Psoas muscle (tissue), 8 donors: ENCODE measurements around the gene LRP1B. TPM values are rescaled to one million over a fixed set of nuclear protein-coding genes. Genes with fewer than 3 reads are reported as not detected.

Source experiments
- ATAC-seq, 4 donors: fragments of 200-7000 bp; cut with Tn5 transposase; one replicate each; pipeline ENCODE4 v1.9.1; 2020; ENCODE audit warnings: moderate library complexity in 3 of 4, mild to moderate bottlenecking in 2 of 4
- DNase-seq, 2 donors: peaks; one replicate each; pipeline ENCODE4 v3.0.0-alpha.2; 2020
- H3K27ac ChIP-seq: fragments of 200-600 bp; one replicate; pipeline ENCODE4 v1.8.0; 2022
- H3K27me3 ChIP-seq, 3 donors: fragments of 200-600 bp in 1 of 3; one replicate each; pipeline versions ENCODE4 v1.6.1 to v1.8.0; 2013 to 2022; ENCODE audit warnings: low read length in 2 of 3, mild to moderate bottlenecking in 2 of 3, moderate library complexity in 1 of 3; ENCODE audit not compliant: insufficient read depth in 3 of 3
- H3K36me3 ChIP-seq, 2 donors: fragments of 200-600 bp in 1 of 2; one replicate each; pipeline versions ENCODE4 v1.6.1 to v1.8.0; 2013 to 2022; ENCODE audit warnings: low read depth in 1 of 2, mild to moderate bottlenecking in 1 of 2, moderate library complexity in 1 of 2; ENCODE audit not compliant: insufficient read depth in 1 of 2
- H3K4me1 ChIP-seq: fragments of 200-600 bp; one replicate; pipeline ENCODE4 v1.8.0; 2022
- H3K4me3 ChIP-seq: fragments of 200-600 bp; one replicate; pipeline ENCODE4 v1.8.0; 2022; ENCODE audit warnings: mild to moderate bottlenecking
- H3K9me3 ChIP-seq: fragments of 200-600 bp; one replicate; pipeline ENCODE4 v1.8.0; 2022
- WGBS, 3 donors: extraction: QIAGEN DNeasy Blood & Tissue Kit; methylation state at CpG; one replicate each; pipeline versions ENCODE4 v1.1.6 to v1.1.7; 2013; 5-methylcytosine and 5-hydroxymethylcytosine counted together
- intact Hi-C, 2 donors: fragments of 100-400 bp; cut with DNase I; formaldehyde crosslinking; loops; one replicate each; pipeline versions ENCODE4 v1.11.0 to v1.14.2; 2022
- polyA plus RNA-seq, 3 donors: library from polyadenylated mRNA; stranded (reverse); fragments of 200-250 nt; gene quantifications; one replicate each; pipeline ENCODE4 v1.2.3, GENCODE V29; 2013
- total RNA-seq, 4 donors: library from RNA; stranded (reverse); fragmentation: NEBNext Ultra II Directional in 2 of 4; extraction: Animal tissue kit (Norgen Biotek cat#: 25700) in 2 of 4; gene quantifications; one replicate each; pipeline versions ENCODE4 v1.2.1 to v1.2.4, GENCODE V29; 2021 to 2023
- TF ChIP-seq, protein P1 (sequence below): fragments of 200-600 bp; IDR thresholded peaks from one replicate; pipeline ENCODE4 v1.8.0; 2022; ENCODE audit warnings: antibody characterized with exemption
- donor health status: healthy with polysubstance abuse.
- donor health status: DM: no; HTN: no; CAD: no; lungs with moderate emphysema.
- donor health status: Bipolar disorder and iron deficiency.
- donor health status: healthy.
- donor health status: DM: yes; HTN: yes; CAD: no.
- donor health status: DM: no; HTN: no; CAD: no.
- donor health status: DM: no; HTN: no; CAD: no.
- donor health status: DM: yes; HTN: yes; CAD: no.

LRP1B gene
- total and polyA plus RNA-seq, 7 donors = 0.33 to 3.3 (median 0.95) TPM

DNA sequence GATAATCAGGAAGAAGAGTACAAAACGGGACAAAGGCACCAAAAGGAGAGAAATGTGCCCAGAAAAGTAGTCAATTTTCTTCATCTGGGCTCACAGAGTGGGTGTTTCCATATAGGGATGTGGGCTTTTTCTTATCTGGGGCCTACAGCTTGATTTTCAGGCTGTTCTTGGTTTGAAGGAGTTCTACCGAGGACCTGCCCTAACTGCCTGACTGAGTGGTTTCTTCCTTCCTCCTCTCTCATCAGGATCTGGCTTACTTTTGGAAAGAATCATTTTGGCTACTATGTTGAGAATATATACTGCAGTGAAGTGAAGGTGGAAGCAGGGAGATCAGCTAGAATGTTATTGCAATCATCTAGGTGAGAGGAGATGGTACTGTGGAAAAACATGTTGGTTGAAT, 316.7 kb downstream of the LRP1B start:
- WGBS, 3 donors = 66 to 74% (median 70%) methylated on average over 2 of the region's 2 CpGs
- no peaks in the 10 kb centered on the region for H3K36me3 ChIP-seq
- H3K27me3 ChIP-seq = no peaks in the 10 kb centered on the region
- H3K9me3 ChIP-seq = no peaks in the 10 kb centered on the region
- TF ChIP-seq, protein P1, sequence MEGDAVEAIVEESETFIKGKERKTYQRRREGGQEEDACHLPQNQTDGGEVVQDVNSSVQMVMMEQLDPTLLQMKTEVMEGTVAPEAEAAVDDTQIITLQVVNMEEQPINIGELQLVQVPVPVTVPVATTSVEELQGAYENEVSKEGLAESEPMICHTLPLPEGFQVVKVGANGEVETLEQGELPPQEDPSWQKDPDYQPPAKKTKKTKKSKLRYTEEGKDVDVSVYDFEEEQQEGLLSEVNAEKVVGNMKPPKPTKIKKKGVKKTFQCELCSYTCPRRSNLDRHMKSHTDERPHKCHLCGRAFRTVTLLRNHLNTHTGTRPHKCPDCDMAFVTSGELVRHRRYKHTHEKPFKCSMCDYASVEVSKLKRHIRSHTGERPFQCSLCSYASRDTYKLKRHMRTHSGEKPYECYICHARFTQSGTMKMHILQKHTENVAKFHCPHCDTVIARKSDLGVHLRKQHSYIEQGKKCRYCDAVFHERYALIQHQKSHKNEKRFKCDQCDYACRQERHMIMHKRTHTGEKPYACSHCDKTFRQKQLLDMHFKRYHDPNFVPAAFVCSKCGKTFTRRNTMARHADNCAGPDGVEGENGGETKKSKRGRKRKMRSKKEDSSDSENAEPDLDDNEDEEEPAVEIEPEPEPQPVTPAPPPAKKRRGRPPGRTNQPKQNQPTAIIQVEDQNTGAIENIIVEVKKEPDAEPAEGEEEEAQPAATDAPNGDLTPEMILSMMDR = no peak
- no peak for ATAC-seq
- intact Hi-C loops = no loop called here
- DNase-seq = no peak
- no peak overlapping the region for H3K27ac ChIP-seq
- H3K4me3 ChIP-seq = no peak overlapping the region
- H3K4me1 ChIP-seq = no peaks in the 10 kb centered on the region

- H3K27ac ChIP-seq = no peak overlapping the region
- no peaks in the 10 kb centered on the region for H3K4me1 ChIP-seq
- TF ChIP-seq, protein P1 = no peak
- DNase-seq (no peak), ATAC-seq (no peak)
- no peak overlapping the region for H3K4me3 ChIP-seq
- no peaks in the 10 kb centered on the region for H3K36me3 ChIP-seq
- intact Hi-C loops = no loop called here
- no peaks in the 10 kb centered on the region for H3K9me3 ChIP-seq
- no peaks in the 10 kb centered on the region for H3K27me3 ChIP-seq
- 78 to 83% (median 83%) methylated on average over 7 of the region's 7 CpGs for WGBS, 3 donors
Observed at GRCh38 chr2:141810148-141810547, 320.7 kb downstream of the LRP1B start.

- no peak for DNase-seq
- H3K27me3 ChIP-seq = no peaks in the 10 kb centered on the region
- TF ChIP-seq, protein P1 = no peak
- no peak for ATAC-seq
- no peaks in the 10 kb centered on the region for H3K4me1 ChIP-seq
- 39 to 47% (median 45%) methylated on average over 1 of the region's 1 CpG for WGBS, 3 donors
- intact Hi-C loops = no loop called here
- no peaks in the 10 kb centered on the region for H3K9me3 ChIP-seq
- H3K4me3 ChIP-seq = no peak overlapping the region
- no peak overlapping the region for H3K27ac ChIP-seq
- no peaks in the 10 kb centered on the region for H3K36me3 ChIP-seq
Observed at GRCh38 chr2:141806090-141806489, 324.7 kb downstream of the LRP1B start.

DNA sequence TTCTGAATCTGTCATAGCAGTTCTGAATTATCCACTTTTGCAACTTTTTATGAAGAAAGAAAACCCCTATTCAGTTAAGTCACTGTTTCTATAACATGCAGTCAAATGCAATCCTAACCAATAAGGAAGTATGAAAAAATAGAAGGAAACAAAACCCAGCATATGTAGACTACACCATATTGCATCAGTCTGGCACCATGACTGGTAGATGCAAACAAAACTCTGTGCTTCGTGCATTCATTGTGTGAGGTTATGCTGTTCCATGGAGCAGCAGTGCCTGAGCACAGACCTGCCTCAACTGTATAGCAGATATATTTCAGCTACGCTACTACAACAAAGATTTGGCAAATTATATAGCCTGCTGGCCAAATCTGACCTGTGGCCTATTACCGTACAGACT, 325.5 kb downstream of the LRP1B start:
- TF ChIP-seq, protein P1 = no peak
- intact Hi-C loops = no loop called here
- H3K36me3 ChIP-seq = no peaks in the 10 kb centered on the region
- H3K4me1 ChIP-seq = no peaks in the 10 kb centered on the region
- no peaks in the 10 kb centered on the region for H3K9me3 ChIP-seq
- no peak for DNase-seq
- H3K27ac ChIP-seq = no peak overlapping the region
- ATAC-seq = no peak
- H3K4me3 ChIP-seq = no peak overlapping the region
- H3K27me3 ChIP-seq = no peaks in the 10 kb centered on the region
- 79 to 86% (median 83%) methylated on average over 3 of the region's 3 CpGs for WGBS, 3 donors

- Histone ChIP-seq H3K27ac (no peak overlapping the region), H3K9me3 (no peaks in the 10 kb centered on the region), H3K4me3 (no peak overlapping the region), H3K36me3 (no peaks in the 10 kb centered on the region), H3K27me3 (no peaks in the 10 kb centered on the region), H3K4me1 (no peaks in the 10 kb centered on the region)
- TF ChIP-seq, protein P1 = no peak
- DNase-seq (no peak), ATAC-seq (no peak)
- intact Hi-C loops = no loop called here
Observed at GRCh38 chr2:141796449-141796848, 334.4 kb downstream of the LRP1B start.
